Ovary (tissue), 9 donors: ENCODE measurements around the gene COMP. TPM values are rescaled to one million over a fixed set of nuclear protein-coding genes. Genes with fewer than 3 reads are reported as not detected.
A peak's percentile ranks its signal among the peaks of the same experiment; 100 is the strongest.

ENCODE experiments used
- DNase-seq, 5 donors: peaks; one replicate each; pipeline ENCODE4 v3.0.0-alpha.2; 2019 to 2020
- H3K27ac ChIP-seq, 2 donors: fragments of 200-600 bp; one replicate each; pipeline versions ENCODE4 v1.5.1 to v1.8.0; 2019 to 2022
- H3K27me3 ChIP-seq: fragments of 200-600 bp; one replicate; pipeline ENCODE4 v1.8.0; 2022
- H3K36me3 ChIP-seq: fragments of 200-600 bp; sonication (generic); one replicate; pipeline ENCODE4 v1.5.1; 2019
- H3K4me1 ChIP-seq: one replicate; pipeline ENCODE4 v1.8.1; 2013; ENCODE audit warnings: mild to moderate bottlenecking, moderate library complexity; ENCODE audit not compliant: insufficient read depth
- H3K4me3 ChIP-seq: fragments of 200-600 bp; sonication (generic); one replicate; pipeline ENCODE4 v1.5.1; 2017
- H3K9me3 ChIP-seq, 2 donors: fragments of 200-600 bp in 1 of 2; sonication (generic) in 1 of 2; one replicate each; pipeline versions ENCODE4 v1.5.1 to v1.8.1; 2013 to 2019; ENCODE audit warnings: mild to moderate bottlenecking in 1 of 2, moderate library complexity in 1 of 2
- CTCF ChIP-seq, 3 donors: fragments of 450-650 bp in 2 of 3; fragments of 200-600 bp in 1 of 3; IDR thresholded peaks; one replicate each; pipeline versions ENCODE4 v1.5.1 to v1.8.0; 2016 to 2022; ENCODE audit warnings: antibody characterized with exemption in 3 of 3, mild to moderate bottlenecking in 1 of 3
- EP300 ChIP-seq: sonication (generic); formaldehyde crosslinking; IDR thresholded peaks from one replicate; pipeline ENCODE4 v1.6.1; 2017; ENCODE audit warnings: antibody characterized with exemption
- POLR2A ChIP-seq: fragments of 450-650 bp; IDR thresholded peaks from one replicate; pipeline ENCODE4 v1.6.1; 2017; ENCODE audit warnings: antibody characterized with exemption, mild to moderate bottlenecking, moderate library complexity
- WGBS, 3 donors: extraction: QIAGEN DNeasy Blood & Tissue Kit in 1 of 3; methylation state at CpG; one replicate each; pipeline versions ENCODE4 v1.1.5 to v1.1.7; 2013 to 2017; 5-methylcytosine and 5-hydroxymethylcytosine counted together
- intact Hi-C, 4 donors: fragments of 100-400 bp; cut with DNase I; formaldehyde crosslinking; loops; one replicate each; pipeline versions ENCODE4 v1.11.0 to v1.15.1; 2022 to 2023
- polyA plus RNA-seq, 2 donors: library from polyadenylated mRNA; stranded (reverse); fragments of 200-250 nt in 1 of 2; fragments of 350-450 nt in 1 of 2; fragmentation: Illumina TruSeq in 1 of 2; extraction: RNeasy Lipid Tissue Mini Kit (QIAGEN cat#74804) in 1 of 2; gene quantifications; one replicate each; pipeline ENCODE4 v1.2.3, GENCODE V29; 2013 to 2014
- total RNA-seq, 7 donors: library from RNA; depleted of rRNA in 2 of 7; stranded (reverse); fragments of >200 nt in 2 of 7; fragmentation: NEBNext Ultra II Directional in 3 of 7; extraction: Animal tissue kit (Norgen Biotek cat#: 25700) in 3 of 7; gene quantifications; one replicate each; pipeline versions ENCODE4 v1.1.0 to v1.2.4, GENCODE V29; 2016 to 2023
- donor health status: DM: no; HTN: no; CAD: no; lungs with moderate emphysema.
- donor health status: DM: no; HTN: no; CAD: no.
- donor health status: Bipolar disorder and iron deficiency.
- donor health status: DM: yes; HTN: yes; CAD: no.
- donor health status: DM: no; HTN: no; CAD: no.
- donor health status: DM: yes; HTN: yes; CAD: no.

The COMP gene
- total and polyA plus RNA-seq, 9 donors, result 0.08 to 0.92 (median 0.40) TPM; not detected in 3

- Histone ChIP-seq H3K9me3 (no peaks in the 10 kb centered on the region), H3K4me1 (peaks cover 13% of the 10 kb centered on the region), H3K36me3 (no peaks in the 10 kb centered on the region), H3K27ac (no peak overlapping the region), H3K27me3 (peaks cover 9% of the 10 kb centered on the region), H3K4me3 (no peak overlapping the region)
- WGBS, 3 donors, result 2 to 12% (median 6%) methylated on average over 24 to 65 of the region's 65 CpGs
- intact Hi-C loops, result no loop called here
- no peak for TF ChIP-seq EP300
- no peak for TF ChIP-seq POLR2A
- TF ChIP-seq CTCF (IDR thresholded peaks at IDR 0.05), result no peak
- DNase-seq, result peak; percentile 68 to 86 (median 82)
These were observed 5.7 kb downstream of the COMP start for GRCh38 chr19:18785179-18786124.

DNA sequence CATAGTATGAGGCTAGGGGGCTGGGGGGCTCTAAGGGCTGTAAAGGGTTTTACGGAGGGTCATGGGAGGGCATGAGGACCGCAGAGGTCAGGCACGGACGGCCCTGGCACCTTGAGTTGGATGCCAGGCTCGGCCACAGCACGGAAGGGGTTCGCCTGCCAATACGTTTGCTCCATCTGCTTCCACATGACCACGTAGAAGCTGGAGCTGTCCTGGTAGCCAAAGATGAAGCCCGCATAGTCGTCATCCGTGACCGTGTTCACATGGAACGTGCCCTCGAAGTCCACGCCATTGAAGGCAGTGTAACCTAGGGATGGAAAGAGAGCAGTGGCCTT is 6.4 kb downstream of the COMP start:
- TF ChIP-seq EP300, result no peak
- TF ChIP-seq POLR2A, result no peak
- TF ChIP-seq CTCF (IDR thresholded peaks at IDR 0.05), result no peak
- Histone ChIP-seq H3K4me1 (peaks cover 11% of the 10 kb centered on the region), H3K27me3 (peaks cover 9% of the 10 kb centered on the region), H3K4me3 (no peak overlapping the region), H3K9me3 (no peaks in the 10 kb centered on the region), H3K36me3 (no peaks in the 10 kb centered on the region), H3K27ac (no peak overlapping the region)
- no peak for DNase-seq
- WGBS, 3 donors, result 54 to 65% (median 58%) methylated on average over 16 of the region's 16 CpGs
- intact Hi-C loops, result no loop called here

- no peak overlapping the region for H3K27ac ChIP-seq
- H3K9me3 ChIP-seq, result no peaks in the 10 kb centered on the region
- TF ChIP-seq EP300 (no peak), CTCF (IDR thresholded peaks at IDR 0.05) (no peak), POLR2A (no peak)
- H3K36me3 ChIP-seq, result no peaks in the 10 kb centered on the region
- H3K27me3 ChIP-seq, result peaks cover 9% of the 10 kb centered on the region
- peaks cover 8% of the 10 kb centered on the region for H3K4me1 ChIP-seq
- intact Hi-C loops, result no loop called here
- WGBS, 3 donors, result 74 to 86% (median 86%) methylated on average over 19 of the region's 19 CpGs
- no peak overlapping the region for H3K4me3 ChIP-seq
- DNase-seq, result no peak
These were observed 6.9 kb downstream of the COMP start for GRCh38 chr19:18783958-18784785.

DNA sequence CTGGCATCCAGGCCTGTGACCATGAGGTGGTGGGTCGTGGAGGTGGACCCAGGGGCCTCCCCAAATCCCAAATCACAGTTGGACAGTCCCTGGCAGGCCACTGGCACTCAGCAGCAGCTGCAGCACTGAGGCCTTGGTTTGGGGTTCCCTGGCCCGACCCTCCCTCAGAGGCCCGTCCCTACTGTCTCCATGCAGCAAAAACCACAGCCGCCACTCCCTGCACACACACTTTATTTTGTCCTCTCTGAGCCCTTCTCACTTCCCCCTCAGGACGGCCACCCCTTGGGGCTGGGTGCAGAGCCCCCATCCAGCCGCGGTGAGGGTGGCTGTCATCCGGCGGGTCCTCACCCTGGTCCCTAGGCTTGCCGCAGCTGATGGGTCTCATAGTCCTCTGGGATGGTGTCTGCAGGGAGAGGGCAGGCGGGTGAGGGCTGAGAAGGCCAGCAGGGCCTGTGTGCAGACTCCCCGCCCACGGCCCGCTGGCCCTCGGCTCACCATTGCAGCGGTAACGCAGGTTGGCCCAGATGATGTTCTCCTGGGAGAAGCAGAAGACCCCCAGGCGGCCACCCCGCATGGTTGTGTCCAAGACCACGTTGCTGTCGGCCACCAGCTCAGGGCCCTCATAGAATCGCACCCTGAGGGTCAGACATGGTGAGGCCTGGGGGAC is 8.4 kb downstream of the COMP start:
- no peaks in the 10 kb centered on the region for H3K9me3 ChIP-seq

More for the DNA sequence above, 8.4 kb downstream of the COMP start:
- no peak for DNase-seq
- H3K27ac ChIP-seq, result no peak overlapping the region
- H3K27me3 ChIP-seq, result peaks cover under 1% of the 10 kb centered on the region
- no peaks in the 10 kb centered on the region for H3K36me3 ChIP-seq
- no peak overlapping the region for H3K4me3 ChIP-seq
- WGBS, 3 donors, result 83 to 91% (median 86%) methylated on average over 22 of the region's 22 CpGs
- intact Hi-C loops, result no loop called here
- H3K4me1 ChIP-seq, result peaks cover 8% of the 10 kb centered on the region
- TF ChIP-seq CTCF (IDR thresholded peaks at IDR 0.05) (no peak), EP300 (no peak), POLR2A (no peak)
